HAP-1 (cell line): ENCODE measurements around the gene SORCS2.
A peak's percentile ranks its signal among the peaks of the same experiment; 100 is the strongest.

ENCODE experiments used
- DNase-seq, 2 experiments: peaks; one replicate each; pipeline ENCODE4 v3.0.0-alpha.2; 2016 to 2020; ENCODE audit warnings: low spot score in 2 of 2
- H3K27me3 ChIP-seq: fragments of 250-450 bp; sonication (Bioruptor Pico); 2 replicates; pipeline ENCODE4 v1.5.1; 2020; ENCODE audit warnings: low read depth, mild to moderate bottlenecking, moderate library complexity
- H3K36me3 ChIP-seq: fragments of 250-450 bp; sonication (Bioruptor Pico); replicated peaks from 2 replicates; pipeline ENCODE4 v1.5.1; 2020; ENCODE audit warnings: mild to moderate bottlenecking
- H3K4me1 ChIP-seq: fragments of 250-450 bp; sonication (Bioruptor Pico); 2 replicates; pipeline ENCODE4 v1.5.1; 2020; ENCODE audit warnings: mild to moderate bottlenecking
- H3K4me3 ChIP-seq: fragments of 250-450 bp; sonication (Bioruptor Pico); 2 replicates; pipeline ENCODE4 v1.5.1; 2020; ENCODE audit warnings: mild to moderate bottlenecking, moderate library complexity
- H3K9me3 ChIP-seq: fragments of 250-450 bp; sonication (Bioruptor Pico); 2 replicates; pipeline ENCODE4 v1.5.1; 2020; ENCODE audit warnings: mild to moderate bottlenecking, moderate library complexity
- in situ Hi-C: fragments of 300-500 bp; cut with MboI; formaldehyde crosslinking; loops from 3 replicates; pipeline ENCODE4 v1.14.3; 2020; ENCODE audit warnings: low sequenced_read_pairs, inconsistent platforms, mixed read lengths

SORCS2 gene

DNA sequence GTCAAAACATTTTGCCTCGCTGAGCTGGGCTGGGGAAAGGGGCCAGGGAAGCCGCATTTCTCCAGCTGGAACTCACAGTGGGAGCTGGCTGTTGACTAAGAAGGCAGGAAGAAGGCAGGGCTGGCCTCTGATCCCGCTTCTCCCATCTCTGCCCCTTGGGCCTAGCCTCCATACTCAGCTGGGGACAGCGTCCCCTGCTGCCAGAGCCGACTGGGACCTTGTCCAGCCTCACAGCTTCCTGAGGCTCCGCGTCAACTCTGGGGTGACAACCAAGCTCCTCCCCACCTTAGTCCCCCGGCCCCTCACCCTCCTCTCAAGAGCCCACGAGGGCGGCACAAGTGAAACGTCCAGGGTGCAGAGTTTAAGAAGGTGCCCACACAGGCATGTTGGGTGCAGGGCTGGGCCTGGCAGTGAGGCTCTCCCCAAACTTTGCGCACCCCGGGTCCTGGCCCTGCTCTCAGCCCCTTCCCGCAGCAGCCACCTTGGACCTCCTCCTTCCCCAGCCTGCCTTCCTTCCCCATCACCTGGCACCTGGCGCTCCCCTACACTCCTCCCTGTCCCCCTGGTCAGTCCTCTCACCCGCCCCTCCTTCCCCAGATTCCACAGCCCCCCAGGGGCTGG lies 141.6 kb downstream of the SORCS2 start:
- Histone ChIP-seq H3K27me3 (no peaks in the 10 kb centered on the region), H3K36me3 (no peaks in the 10 kb centered on the region), H3K9me3 (no peaks in the 10 kb centered on the region), H3K4me3 (no peak overlapping the region), H3K4me1 (no peaks in the 10 kb centered on the region)
- DNase-seq = no peak
- in situ Hi-C loops = no loop called here

DNA sequence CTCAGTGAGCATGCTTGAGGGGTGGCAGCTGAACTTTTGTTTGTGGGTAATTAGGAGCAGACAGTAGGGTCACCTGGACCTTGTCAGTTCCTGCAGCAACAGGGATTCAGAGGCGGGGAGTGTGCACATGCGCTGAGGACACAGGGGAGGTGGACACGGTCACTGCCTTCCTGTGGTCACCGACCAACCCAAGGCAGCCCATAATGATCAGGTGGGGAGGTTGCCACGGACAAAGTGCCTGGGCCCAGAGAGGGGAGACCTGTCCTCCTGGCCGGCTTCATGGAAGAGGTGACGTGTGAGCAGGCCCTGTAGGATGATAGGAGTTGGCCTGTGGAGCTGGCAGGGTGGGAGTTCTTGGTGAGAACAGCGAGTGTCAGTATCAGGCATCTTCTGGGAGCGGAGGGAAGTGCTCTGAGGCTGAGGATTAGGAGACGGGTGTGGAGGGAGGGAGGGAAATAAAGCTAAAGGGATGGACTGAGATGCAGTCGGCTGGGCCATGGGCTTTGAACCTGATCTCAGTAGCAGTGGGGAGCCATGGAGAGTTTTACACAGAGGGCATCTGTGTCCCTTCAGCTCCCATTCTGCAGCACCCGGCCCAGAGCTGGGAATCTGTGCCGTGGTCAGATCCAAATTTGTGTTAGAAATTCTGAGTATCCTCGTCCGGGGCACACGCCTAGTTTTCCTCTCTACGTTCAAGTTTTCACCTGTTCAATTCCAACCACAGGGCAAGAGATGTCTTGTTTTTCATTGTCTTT lies 142.4 kb downstream of the SORCS2 start:
- Histone ChIP-seq H3K36me3 (no peaks in the 10 kb centered on the region), H3K9me3 (no peaks in the 10 kb centered on the region), H3K4me3 (no peak overlapping the region), H3K4me1 (no peaks in the 10 kb centered on the region), H3K27me3 (no peaks in the 10 kb centered on the region)
- in situ Hi-C loops = no loop called here
- no peak for DNase-seq

DNA sequence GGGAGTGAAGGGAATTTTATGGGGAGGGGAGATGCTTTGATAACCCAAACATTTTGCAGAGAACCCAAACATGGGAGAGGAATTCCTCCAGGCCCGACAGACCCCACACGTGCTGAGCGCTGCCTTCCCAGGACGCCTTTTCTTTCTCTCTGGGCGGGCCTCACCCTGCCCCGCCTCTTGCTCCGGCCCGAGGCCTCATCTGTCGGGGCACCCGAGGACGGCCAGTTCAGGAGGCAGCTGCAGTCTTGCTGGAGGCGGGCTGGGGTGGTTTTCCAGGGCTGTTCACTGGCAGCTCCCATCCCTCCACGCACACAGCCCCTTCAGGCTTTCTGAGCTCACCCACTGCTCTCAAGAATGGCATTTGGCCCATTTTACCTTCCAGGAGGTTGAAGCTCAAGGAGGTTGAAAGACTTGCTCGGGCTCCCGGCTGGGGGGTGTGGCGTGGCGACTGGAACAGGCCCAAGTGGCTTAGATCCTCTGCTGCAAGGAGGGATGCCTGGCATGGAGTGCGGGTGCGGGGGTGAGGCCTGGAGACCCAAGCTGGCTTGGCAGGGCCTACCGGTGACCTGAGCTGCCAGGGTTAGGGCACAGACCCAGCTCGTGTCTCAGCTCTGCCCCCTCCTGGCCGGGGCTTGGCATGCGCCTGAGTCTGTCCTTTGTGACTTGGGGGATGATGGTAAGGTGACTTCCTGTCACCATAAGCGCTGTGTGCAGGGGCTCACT lies 143.2 kb downstream of the SORCS2 start:
- Histone ChIP-seq H3K9me3 (no peaks in the 10 kb centered on the region), H3K4me1 (no peaks in the 10 kb centered on the region), H3K36me3 (no peaks in the 10 kb centered on the region), H3K27me3 (no peaks in the 10 kb centered on the region), H3K4me3 (no peak overlapping the region)
- peak; percentile 6 to 82 for DNase-seq
- in situ Hi-C loops = no loop called here

DNA sequence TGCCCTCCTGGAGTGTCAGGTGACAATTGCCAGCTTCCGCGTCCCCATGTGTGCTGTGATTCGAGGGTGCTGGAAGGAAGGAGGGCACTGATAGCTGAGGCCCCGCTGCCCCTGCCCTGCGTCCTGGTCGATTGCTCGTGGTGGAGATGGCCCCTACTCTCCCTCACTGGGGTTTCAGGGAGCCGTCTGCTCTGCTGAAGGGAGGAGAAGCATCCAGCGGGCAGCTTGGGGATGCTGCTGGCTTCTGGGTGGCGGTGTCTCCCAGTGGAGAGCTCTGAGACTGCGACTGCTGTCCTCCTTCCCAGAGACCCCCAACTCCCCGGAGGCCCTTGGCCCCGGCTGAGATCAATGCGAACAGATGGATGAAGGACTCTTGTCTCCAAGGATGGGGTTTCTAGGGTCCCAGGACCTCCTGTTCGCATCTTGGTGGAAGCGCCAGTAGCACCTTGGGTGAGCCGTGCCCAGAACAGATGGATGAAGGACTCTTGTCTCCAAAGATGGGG lies 143.8 kb downstream of the SORCS2 start:
- no peaks in the 10 kb centered on the region for H3K9me3 ChIP-seq
- H3K27me3 ChIP-seq = no peaks in the 10 kb centered on the region
- no peaks in the 10 kb centered on the region for H3K36me3 ChIP-seq
- no peaks in the 10 kb centered on the region for H3K4me1 ChIP-seq
- no peak for DNase-seq
- H3K4me3 ChIP-seq = no peak overlapping the region
- in situ Hi-C loops = no loop called here

DNA sequence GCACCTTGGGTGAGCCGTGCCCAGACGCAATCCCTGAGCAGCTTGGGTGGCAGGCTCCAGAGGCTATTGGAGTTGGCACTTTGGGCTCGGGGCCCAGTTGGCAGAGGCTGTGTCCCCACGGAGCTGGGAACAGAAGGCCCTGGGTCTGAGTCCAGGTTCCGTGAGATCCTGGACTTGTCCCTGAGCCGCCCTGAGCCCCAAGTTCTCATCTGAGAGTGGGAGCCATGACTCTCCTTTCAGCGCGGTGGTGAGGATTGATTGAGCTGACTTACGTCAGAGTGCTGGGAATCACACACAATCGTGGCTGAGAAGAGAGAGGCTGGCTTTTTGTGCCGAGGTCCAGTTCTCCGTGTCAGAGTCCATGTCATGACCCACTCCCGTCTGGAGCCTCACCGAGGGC lies 144.4 kb downstream of the SORCS2 start:
- Histone ChIP-seq H3K4me3 (no peak overlapping the region), H3K4me1 (no peaks in the 10 kb centered on the region), H3K9me3 (no peaks in the 10 kb centered on the region), H3K27me3 (no peaks in the 10 kb centered on the region), H3K36me3 (no peaks in the 10 kb centered on the region)
- in situ Hi-C loops = no loop called here
- DNase-seq = no peak

DNA sequence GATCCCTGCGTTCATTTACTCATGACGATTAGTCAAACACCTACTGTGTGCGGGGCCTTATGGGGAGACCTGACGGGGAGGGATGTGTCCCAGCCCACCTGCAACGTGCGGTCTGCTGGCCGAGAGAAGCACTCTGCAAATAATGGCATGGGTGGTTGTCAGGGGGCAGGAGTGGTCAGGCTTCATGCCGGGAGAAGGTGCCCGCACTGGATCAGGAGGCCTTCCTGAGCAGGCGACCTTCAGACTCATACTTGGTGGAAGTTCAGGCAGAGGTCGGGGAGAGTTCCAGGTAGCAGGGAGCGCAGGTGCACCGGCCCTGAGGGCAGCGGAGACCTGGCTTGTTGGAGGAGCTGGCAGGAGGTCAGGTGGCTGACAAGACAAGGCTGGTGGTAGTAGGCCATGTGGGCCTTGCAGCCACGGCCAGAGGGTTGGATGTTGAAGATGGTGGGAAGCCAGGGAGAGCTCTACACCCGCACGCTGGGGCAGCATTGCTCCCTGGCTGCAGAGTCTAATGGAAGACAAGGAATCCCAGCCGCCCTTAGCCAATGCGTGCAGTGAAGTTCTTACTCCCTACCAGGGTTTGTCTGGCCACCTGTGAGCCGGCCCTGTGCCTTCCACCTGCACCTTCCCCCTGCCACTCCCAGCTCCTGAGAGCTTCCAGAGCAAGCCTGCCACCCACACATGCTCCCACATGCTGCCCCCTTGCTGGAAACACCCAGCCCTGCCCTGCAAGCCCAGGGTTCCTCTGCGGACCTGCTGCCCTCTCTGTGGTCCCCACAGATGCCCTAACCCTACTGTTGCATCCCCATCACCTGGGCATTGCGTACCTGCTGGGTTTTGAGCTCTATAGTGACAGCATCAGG lies 145.1 kb downstream of the SORCS2 start:
- in situ Hi-C loops = no loop called here
- no peak overlapping the region for H3K4me3 ChIP-seq
- H3K27me3 ChIP-seq = no peaks in the 10 kb centered on the region
- DNase-seq = no peak
- H3K36me3 ChIP-seq = no peaks in the 10 kb centered on the region
- no peaks in the 10 kb centered on the region for H3K4me1 ChIP-seq
- H3K9me3 ChIP-seq = no peaks in the 10 kb centered on the region

DNA sequence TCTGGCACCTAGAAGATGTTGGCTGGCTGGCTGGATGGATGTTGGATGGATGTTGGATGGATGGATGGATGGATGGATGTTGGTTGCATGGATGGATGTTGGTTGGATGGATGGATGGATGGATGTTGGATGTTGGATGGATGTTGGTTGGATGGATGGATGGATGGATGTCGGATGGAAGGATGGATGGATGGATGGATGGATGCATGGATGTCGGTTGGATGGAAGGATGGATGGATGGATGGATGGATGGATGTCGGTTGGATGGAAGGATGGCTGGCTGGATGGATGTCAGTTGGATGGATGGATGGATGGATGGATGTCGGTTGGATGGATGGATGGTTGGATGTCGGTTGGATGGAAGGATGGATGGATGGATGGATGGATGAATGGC lies 145.7 kb downstream of the SORCS2 start:
- H3K4me1 ChIP-seq = no peaks in the 10 kb centered on the region
- no peaks in the 10 kb centered on the region for H3K36me3 ChIP-seq
- H3K4me3 ChIP-seq = no peak overlapping the region
- no peaks in the 10 kb centered on the region for H3K9me3 ChIP-seq
- DNase-seq = no peak
- no peaks in the 10 kb centered on the region for H3K27me3 ChIP-seq
- in situ Hi-C loops = no loop called here

DNA sequence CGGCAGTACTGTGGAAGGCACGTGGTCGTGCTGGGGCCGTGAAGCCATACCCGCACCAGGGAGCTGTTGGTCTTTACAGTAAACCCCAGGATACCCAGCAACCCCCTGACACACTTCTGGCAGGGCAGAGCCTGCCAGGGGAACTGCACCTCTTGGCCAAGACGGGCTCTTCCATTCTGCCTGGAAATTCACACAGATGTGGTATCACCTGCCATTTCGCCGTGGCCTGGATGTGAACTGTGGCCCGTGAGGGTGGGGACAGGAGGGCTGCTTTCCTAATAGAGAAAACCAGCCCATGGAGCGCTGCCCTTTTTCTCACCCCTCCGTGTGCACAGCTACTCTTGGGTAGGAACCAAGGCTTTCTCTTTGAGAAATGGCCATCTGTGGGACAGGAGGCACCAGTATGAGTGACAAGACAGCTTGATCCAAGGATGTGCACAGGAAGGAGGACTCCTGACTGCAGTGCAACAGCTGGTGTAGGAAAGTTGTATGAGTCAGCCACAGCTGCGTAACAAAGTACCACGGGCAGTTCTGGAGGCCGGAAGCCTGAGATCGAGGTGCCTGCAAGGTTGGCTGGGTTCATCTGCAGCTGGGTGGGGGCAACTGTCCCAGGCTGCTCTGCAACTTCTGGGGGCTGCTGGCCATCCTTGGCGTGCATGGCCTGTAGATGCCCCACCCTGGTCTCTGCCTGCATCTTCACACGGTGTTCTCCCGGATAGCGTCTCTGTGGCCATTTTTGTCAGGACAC lies 146.7 kb downstream of the SORCS2 start:
- no peaks in the 10 kb centered on the region for H3K27me3 ChIP-seq

DNA sequence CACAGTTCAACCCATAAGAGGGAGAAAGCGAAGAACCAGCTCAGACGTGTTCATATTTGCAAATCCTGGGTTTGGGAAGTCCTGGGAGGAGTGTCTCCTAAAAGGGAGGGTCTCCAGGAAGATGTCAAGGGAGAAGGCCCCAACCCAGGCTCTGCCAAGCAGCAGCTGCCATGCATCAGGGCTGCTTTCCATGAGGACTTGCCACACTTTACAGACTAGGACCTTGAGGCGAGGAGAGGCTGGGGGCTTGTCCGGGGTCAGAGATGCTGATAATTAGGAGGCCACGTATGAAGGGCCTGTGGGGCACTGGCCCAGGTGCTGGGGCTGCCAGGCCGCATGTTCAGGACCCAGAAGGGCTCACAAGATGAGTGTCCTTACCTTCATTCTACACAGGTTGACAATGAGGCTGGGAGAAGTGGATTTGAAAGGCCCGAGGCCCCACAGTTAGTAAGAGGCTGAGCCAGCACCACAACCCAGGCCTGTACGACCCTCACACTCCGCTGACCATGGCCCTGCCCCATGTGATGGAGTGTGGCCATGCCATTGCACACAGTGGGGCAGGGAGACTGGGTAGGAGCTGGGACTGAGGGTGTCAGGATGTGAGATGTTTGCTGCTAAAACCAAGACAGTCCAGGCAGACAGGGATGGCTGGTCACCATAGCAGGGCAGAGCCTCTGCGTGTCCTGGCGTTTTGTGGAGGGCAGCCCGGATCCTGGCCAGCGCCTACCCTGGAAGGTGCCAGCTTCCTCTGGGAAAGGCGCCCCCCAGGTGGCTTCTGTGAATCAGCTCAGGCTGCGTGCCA lies 147.6 kb downstream of the SORCS2 start:
- Histone ChIP-seq H3K9me3 (no peaks in the 10 kb centered on the region), H3K4me3 (no peak overlapping the region), H3K4me1 (no peaks in the 10 kb centered on the region), H3K36me3 (no peaks in the 10 kb centered on the region), H3K27me3 (no peaks in the 10 kb centered on the region)
- in situ Hi-C loops = no loop called here
- no peak for DNase-seq

More for the DNA sequence above, 146.7 kb downstream of the SORCS2 start:
- no peak for DNase-seq
- H3K9me3 ChIP-seq = no peaks in the 10 kb centered on the region
- no peak overlapping the region for H3K4me3 ChIP-seq
- H3K4me1 ChIP-seq = no peaks in the 10 kb centered on the region
- H3K36me3 ChIP-seq = no peaks in the 10 kb centered on the region
- in situ Hi-C loops = no loop called here

DNA sequence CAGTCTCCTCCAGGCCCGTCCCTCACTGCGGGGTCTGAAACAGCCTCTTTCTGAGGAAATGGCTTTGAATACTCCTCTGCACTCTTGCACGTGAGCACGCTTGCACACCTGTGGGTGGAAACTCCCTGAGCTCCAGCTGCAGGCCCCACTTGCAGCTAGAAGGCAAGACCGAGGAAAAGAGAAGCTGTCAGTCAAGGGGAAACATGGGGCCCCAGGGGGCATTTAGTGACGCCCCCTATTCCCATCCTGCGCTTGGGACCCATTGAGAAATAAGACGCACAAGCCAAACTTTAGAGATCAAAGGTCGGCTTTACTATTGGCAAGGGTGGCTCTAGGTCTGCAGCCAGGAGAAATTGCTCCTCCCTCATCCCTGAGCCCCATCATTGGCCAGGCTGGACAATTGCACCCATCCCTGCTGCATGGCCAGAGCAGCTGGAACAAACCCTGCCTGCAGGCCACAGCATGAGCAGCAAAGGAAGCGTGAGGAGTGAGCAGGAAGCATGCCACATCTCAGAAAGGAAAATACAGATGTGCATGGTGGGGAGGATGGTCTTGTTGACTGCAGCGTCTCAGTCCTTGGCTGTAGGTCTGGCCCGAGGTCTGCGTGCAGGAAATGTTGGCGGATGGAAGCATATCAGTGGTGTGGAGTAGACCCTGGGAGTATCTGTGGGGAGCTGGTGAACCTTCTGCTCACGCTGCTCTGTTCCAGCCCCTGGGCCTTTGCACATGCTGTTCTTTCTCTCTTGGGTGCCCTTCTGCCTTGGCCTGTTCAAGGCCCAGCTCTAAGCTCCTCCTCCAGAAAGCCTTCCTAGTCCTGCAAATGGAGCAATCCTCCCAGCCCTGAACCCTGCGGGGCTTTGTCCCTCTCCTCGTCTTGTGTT lies 148.5 kb downstream of the SORCS2 start:
- Histone ChIP-seq H3K4me1 (no peaks in the 10 kb centered on the region), H3K4me3 (no peak overlapping the region), H3K9me3 (no peaks in the 10 kb centered on the region), H3K36me3 (no peaks in the 10 kb centered on the region), H3K27me3 (no peaks in the 10 kb centered on the region)
- in situ Hi-C loops = no loop called here
- DNase-seq = no peak

DNA sequence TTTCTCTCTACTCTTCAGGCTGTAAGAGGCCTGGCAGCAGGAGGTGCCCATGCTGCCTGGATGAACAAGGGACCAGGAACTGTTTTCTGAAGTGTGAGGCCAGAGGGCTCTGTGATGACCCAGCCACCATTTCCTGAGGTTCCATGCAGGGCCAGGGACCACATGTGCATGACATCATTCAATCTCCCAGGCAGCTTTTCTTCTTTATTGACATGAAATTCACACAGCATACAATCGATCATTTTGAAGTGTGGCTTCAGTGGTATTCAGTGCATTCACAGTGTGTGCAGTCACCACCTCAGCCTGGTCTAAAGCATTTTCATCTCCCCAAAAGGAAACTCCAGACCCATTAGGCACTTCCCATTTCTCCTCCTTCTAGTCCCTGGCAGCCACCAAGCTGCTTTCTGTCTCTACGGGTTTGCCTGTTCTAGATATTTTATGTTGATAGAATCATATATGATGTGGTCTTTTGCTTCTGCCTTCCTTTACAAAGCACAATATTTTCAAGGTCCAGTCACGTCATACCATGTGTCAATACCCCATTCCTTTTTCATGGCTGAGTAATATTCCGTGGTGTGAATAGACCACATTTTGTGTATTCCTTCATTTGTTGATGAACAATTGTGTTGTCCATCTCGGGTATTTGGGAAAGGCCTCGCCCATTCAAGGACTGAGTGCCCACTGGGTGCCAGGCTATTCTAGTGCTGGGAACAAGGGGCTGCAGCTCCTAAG lies 149.3 kb downstream of the SORCS2 start:
- DNase-seq = no peak
- Histone ChIP-seq H3K27me3 (0 out of 2 replicates have a peak, but pooled peaks cover 3% of the 10 kb centered on the region), H3K4me1 (no peaks in the 10 kb centered on the region), H3K9me3 (no peaks in the 10 kb centered on the region), H3K36me3 (no peaks in the 10 kb centered on the region), H3K4me3 (no peak overlapping the region)
- in situ Hi-C loops = no loop called here
